GM06990 (cell line): ENCODE measurements around the gene PRPF19.

Experiments used
- DNase-seq: peaks from one replicate; pipeline ENCODE4 v3.0.0-alpha.2; 2011; ENCODE audit not compliant: insufficient read length; ENCODE audit errors: extremely low read depth
- H3K27me3 ChIP-seq: replicated peaks from 2 replicates; pipeline ENCODE4 v1.6.0; 2011; ENCODE audit warnings: low read length; ENCODE audit not compliant: control insufficient read depth, insufficient read depth
- H3K36me3 ChIP-seq: 2 replicates; pipeline ENCODE4 v1.5.1; 2011; ENCODE audit warnings: low read length; ENCODE audit not compliant: control insufficient read depth, insufficient read depth
- H3K4me3 ChIP-seq: replicated peaks from 2 replicates; pipeline ENCODE4 v1.5.1; 2011; ENCODE audit warnings: low read depth, mild to moderate bottlenecking, control low read depth, low read length
- TF ChIP-seq, protein P1 (sequence below): IDR thresholded peaks from 2 replicates; pipeline ENCODE4 v1.5.1; 2011; ENCODE audit warnings: low read length, control low read depth, mild to moderate bottlenecking, inconsistent platforms; ENCODE audit not compliant: insufficient read depth, poor library complexity, severe bottlenecking

Gene PRPF19

DNA sequence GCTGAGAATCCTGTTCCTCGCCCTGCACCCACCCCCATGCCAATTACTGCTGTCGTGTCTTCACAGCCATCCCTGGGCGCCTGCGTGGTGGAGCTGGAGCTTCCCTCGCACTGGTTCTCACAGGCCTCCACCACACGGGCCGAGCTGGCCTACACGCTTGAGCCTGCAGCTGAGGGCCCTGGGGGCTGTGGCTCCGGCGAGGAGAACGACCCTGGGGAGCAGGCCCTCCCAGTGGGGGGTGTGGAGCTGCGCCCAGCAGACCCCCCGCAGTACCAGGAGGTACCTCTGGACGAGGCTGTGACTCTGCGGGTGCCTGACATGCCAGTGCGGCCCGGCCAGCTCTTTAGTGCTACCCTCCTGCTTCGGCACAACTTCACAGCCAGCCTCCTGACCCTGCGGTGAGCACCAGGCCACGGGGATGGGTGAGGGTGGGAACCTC lies 22.2 kb upstream of the PRPF19 start:
- no peaks in the 10 kb centered on the region for H3K27me3 ChIP-seq
- H3K4me3 ChIP-seq = no peak overlapping the region
- no peaks in the 10 kb centered on the region for H3K36me3 ChIP-seq
- TF ChIP-seq, protein P1, sequence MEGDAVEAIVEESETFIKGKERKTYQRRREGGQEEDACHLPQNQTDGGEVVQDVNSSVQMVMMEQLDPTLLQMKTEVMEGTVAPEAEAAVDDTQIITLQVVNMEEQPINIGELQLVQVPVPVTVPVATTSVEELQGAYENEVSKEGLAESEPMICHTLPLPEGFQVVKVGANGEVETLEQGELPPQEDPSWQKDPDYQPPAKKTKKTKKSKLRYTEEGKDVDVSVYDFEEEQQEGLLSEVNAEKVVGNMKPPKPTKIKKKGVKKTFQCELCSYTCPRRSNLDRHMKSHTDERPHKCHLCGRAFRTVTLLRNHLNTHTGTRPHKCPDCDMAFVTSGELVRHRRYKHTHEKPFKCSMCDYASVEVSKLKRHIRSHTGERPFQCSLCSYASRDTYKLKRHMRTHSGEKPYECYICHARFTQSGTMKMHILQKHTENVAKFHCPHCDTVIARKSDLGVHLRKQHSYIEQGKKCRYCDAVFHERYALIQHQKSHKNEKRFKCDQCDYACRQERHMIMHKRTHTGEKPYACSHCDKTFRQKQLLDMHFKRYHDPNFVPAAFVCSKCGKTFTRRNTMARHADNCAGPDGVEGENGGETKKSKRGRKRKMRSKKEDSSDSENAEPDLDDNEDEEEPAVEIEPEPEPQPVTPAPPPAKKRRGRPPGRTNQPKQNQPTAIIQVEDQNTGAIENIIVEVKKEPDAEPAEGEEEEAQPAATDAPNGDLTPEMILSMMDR = no peak
- DNase-seq = no peak

DNA sequence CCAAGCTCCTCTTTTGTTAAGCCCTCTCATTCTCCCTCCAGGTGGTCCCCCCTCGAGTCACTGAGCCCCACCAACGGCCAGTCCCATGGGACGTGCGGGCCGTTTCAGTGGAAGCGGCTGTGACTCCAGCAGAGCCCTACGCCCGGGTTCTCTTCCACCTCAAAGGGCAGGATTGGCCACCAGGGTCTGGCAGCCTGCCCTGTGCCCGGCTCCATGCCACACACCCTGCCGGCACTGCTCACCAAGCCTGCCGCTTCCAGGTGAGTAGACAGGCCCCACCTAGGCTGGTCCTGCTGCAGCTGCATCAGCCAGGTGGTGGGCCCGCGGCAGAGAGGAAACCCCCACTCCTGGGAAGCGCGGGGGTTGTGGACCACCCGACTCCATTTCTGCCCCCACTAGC lies 21.2 kb upstream of the PRPF19 start:
- no peak overlapping the region for H3K4me3 ChIP-seq
- H3K36me3 ChIP-seq = 0 out of 2 replicates have a peak, but pooled peaks cover 1% of the 10 kb centered on the region
- no peak for DNase-seq
- TF ChIP-seq, protein P1 = no peak
- H3K27me3 ChIP-seq = no peaks in the 10 kb centered on the region

DNA sequence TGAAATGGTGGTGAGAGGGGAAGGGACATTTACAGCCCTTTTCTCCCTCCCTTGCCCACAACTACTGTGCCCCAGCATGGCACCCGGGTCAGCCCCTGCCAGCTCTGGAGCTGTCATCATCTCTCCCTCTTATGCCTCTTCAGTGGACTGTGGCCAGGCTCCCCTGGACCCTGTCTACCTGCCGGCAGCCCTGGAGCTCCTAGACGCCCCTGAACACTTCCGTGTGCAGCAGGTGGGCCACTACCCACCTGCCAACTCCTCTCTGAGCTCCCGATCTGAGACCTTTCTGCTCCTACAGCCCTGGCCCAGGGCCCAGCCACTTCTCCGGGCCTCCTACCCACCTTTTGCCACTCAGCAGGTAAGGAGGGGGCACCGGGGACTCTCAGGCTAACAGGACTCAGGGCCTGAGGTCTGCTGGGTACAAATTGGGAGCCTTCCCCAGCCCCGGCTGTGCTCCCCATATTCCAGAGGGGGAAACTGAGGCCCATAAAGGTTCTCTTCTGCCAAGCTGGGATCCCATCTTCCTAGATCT lies 20.7 kb upstream of the PRPF19 start:
- TF ChIP-seq, protein P1 = no peak
- Histone ChIP-seq H3K4me3 (no peak overlapping the region), H3K36me3 (peaks cover 1% of the 10 kb centered on the region), H3K27me3 (no peaks in the 10 kb centered on the region)
- no peak for DNase-seq

DNA sequence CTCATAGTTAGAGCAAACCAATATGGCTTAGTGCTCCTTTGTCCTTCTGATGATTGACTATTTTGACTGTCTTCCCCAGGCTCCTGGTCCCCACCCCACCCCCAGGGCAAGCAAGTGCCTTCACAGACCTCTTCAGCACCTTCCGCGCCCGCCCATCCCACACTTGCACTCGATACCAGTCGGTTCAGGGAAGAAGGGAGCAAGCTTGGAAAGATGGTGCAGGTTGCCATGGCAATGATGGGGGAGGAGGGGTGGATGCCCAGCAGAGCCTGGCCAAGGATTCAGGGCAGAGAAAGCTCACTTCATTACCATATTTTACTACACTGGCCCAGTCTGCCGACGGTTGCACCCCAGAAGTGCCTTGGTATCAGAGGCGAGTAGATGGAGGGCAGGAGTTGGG lies 20.1 kb upstream of the PRPF19 start:
- no peak overlapping the region for H3K4me3 ChIP-seq
- TF ChIP-seq, protein P1 = no peak
- peaks cover 3% of the 10 kb centered on the region for H3K36me3 ChIP-seq
- no peaks in the 10 kb centered on the region for H3K27me3 ChIP-seq
- DNase-seq = no peak

GRCh38 chr11:60925868-60926267 lies 19.5 kb upstream of the PRPF19 start:
- H3K36me3 ChIP-seq = peaks cover 7% of the 10 kb centered on the region
- no peak overlapping the region for H3K4me3 ChIP-seq
- TF ChIP-seq, protein P1 = no peak
- no peaks in the 10 kb centered on the region for H3K27me3 ChIP-seq
- DNase-seq = no peak
